Astrocyte (in vitro differentiated cells and primary cell): ENCODE measurements around the gene CORO2A. TPM values are rescaled to one million over a fixed set of nuclear protein-coding genes. Genes with fewer than 3 reads are reported as not detected.

Experiments used
- DNase-seq: peaks from one replicate; pipeline ENCODE4 v3.0.0-alpha.2; 2010; ENCODE audit warnings: low read depth
- FAIRE-seq: peaks from 2 replicates; lab custom pipeline; 2011; peaks lifted over from hg19 to GRCh38; lab: Jason Lieb, UNC
- H2AFZ ChIP-seq: 2 replicates; pipeline ENCODE4 v1.6.0; 2012; ENCODE audit warnings: low read depth, low read length, inconsistent platforms
- H3K27ac ChIP-seq: 2 replicates; pipeline ENCODE4 v1.5.1; 2011; ENCODE audit warnings: low read depth, low read length, inconsistent platforms
- H3K27me3 ChIP-seq: 2 replicates; pipeline ENCODE4 v1.6.0; 2011; ENCODE audit warnings: low read length, inconsistent platforms; ENCODE audit not compliant: insufficient read depth
- H3K36me3 ChIP-seq: 2 replicates; pipeline ENCODE4 v1.5.1; 2011; ENCODE audit warnings: low read length, inconsistent platforms; ENCODE audit not compliant: insufficient read depth
- H3K4me1 ChIP-seq: 2 replicates; pipeline ENCODE4 v1.5.1; 2011; ENCODE audit warnings: low read length, inconsistent platforms; ENCODE audit not compliant: insufficient read depth
- H3K4me2 ChIP-seq: 2 replicates; pipeline ENCODE4 v1.6.0; 2012; ENCODE audit warnings: low read length, inconsistent platforms
- H3K4me3 ChIP-seq: 2 replicates; pipeline ENCODE4 v1.5.1; 2011; ENCODE audit warnings: low read depth, mild to moderate bottlenecking, low read length, inconsistent platforms; ENCODE audit not compliant: insufficient read depth
- H3K79me2 ChIP-seq: 2 replicates; pipeline ENCODE4 v1.6.0; 2012; ENCODE audit warnings: mild to moderate bottlenecking, low read length, inconsistent platforms; ENCODE audit not compliant: insufficient read depth
- H3K9ac ChIP-seq: 2 replicates; pipeline ENCODE4 v1.6.0; 2012; ENCODE audit warnings: mild to moderate bottlenecking, low read length, inconsistent platforms
- H3K9me3 ChIP-seq: 2 replicates; pipeline ENCODE4 v1.5.1; 2012; ENCODE audit warnings: low read depth, mild to moderate bottlenecking, low read length, inconsistent platforms; ENCODE audit not compliant: insufficient read depth
- H4K20me1 ChIP-seq: 2 replicates; pipeline ENCODE4 v1.6.0; 2012; ENCODE audit warnings: low read length, inconsistent platforms; ENCODE audit not compliant: insufficient read depth
- H3K27ac Mint-ChIP-seq: one replicate; pipeline ENCODE4 v1.8.0; 2021; ENCODE audit warnings: mild to moderate bottlenecking, mixed read lengths; ENCODE audit not compliant: unreplicated experiment
- H3K27me3 Mint-ChIP-seq: one replicate; pipeline ENCODE4 v1.8.0; 2021; ENCODE audit warnings: low read depth, mixed read lengths; ENCODE audit not compliant: unreplicated experiment
- H3K36me3 Mint-ChIP-seq: one replicate; pipeline ENCODE4 v1.8.0; 2021; ENCODE audit warnings: low read depth, mixed read lengths; ENCODE audit not compliant: unreplicated experiment
- H3K4me1 Mint-ChIP-seq: one replicate; pipeline ENCODE4 v1.8.0; 2021; ENCODE audit warnings: low read depth, mixed read lengths; ENCODE audit not compliant: unreplicated experiment
- H3K4me3 Mint-ChIP-seq: one replicate; pipeline ENCODE4 v1.8.0; 2021; ENCODE audit warnings: mild to moderate bottlenecking, moderate library complexity, mixed read lengths; ENCODE audit not compliant: unreplicated experiment
- H3K9me3 Mint-ChIP-seq: one replicate; pipeline ENCODE4 v1.8.0; 2021; ENCODE audit warnings: mild to moderate bottlenecking, mixed read lengths; ENCODE audit not compliant: unreplicated experiment
- CTCF ChIP-seq: IDR thresholded peaks from 2 replicates; pipeline ENCODE4 v1.5.1; 2011; ENCODE audit warnings: low read depth, mild to moderate bottlenecking, inconsistent platforms, low read length, moderate library complexity; ENCODE audit not compliant: insufficient read depth
- EZH2 ChIP-seq: IDR thresholded peaks from 2 replicates; pipeline ENCODE4 v1.6.1; 2012; ENCODE audit warnings: mild to moderate bottlenecking, low read length, inconsistent platforms; ENCODE audit not compliant: insufficient read depth
- total RNA-seq: library from RNA; stranded (reverse); gene quantifications from 2 replicates; pipeline ENCODE4 v1.2.1, GENCODE V29; 2021

Gene CORO2A
- total RNA-seq, 1 donor from 2014 or later: 11.1 TPM

- peaks cover 28% of the 10 kb centered on the region for H3K36me3 ChIP-seq
- H3K9ac ChIP-seq: no peak overlapping the region
- TF ChIP-seq CTCF: no peak
- no peak for TF ChIP-seq EZH2
- H3K27me3 ChIP-seq: no peaks in the 10 kb centered on the region
- H3K9me3 ChIP-seq: no peaks in the 10 kb centered on the region
- no peak for FAIRE-seq
- no peak overlapping the region for H3K27ac Mint-ChIP-seq
- no peak for DNase-seq
- H3K4me3 Mint-ChIP-seq: no peak overlapping the region
- no peaks in the 10 kb centered on the region for H3K79me2 ChIP-seq
- H3K4me3 ChIP-seq: no peak overlapping the region
- no peak overlapping the region for H3K4me2 ChIP-seq
- peaks cover 7% of the 10 kb centered on the region for H3K4me1 Mint-ChIP-seq
- H3K4me1 ChIP-seq: peaks cover 14% of the 10 kb centered on the region
- H3K27me3 Mint-ChIP-seq: no peaks in the 10 kb centered on the region
- H3K9me3 Mint-ChIP-seq: peaks cover 2% of the 10 kb centered on the region
- peaks cover 23% of the 10 kb centered on the region for H3K36me3 Mint-ChIP-seq
- no peak overlapping the region for H2AFZ ChIP-seq
- no peak overlapping the region for H3K27ac ChIP-seq
- no peaks in the 10 kb centered on the region for H4K20me1 ChIP-seq
These were observed 38.4 kb upstream of the CORO2A start for GRCh38 chr9:98230789-98231188.

- no peaks in the 10 kb centered on the region for H3K27me3 ChIP-seq
- no peaks in the 10 kb centered on the region for H3K79me2 ChIP-seq
- peaks cover 7% of the 10 kb centered on the region for H3K4me1 Mint-ChIP-seq
- H3K4me3 Mint-ChIP-seq: no peak overlapping the region
- H3K27ac Mint-ChIP-seq: no peak overlapping the region
- H3K4me1 ChIP-seq: peaks cover 14% of the 10 kb centered on the region
- H3K9me3 ChIP-seq: no peaks in the 10 kb centered on the region
- DNase-seq (no peak), FAIRE-seq (no peak)
- H3K4me2 ChIP-seq: no peak overlapping the region
- no peak overlapping the region for H3K9ac ChIP-seq
- no peak overlapping the region for H2AFZ ChIP-seq
- H3K4me3 ChIP-seq: no peak overlapping the region
- no peak overlapping the region for H3K27ac ChIP-seq
- H3K27me3 Mint-ChIP-seq: no peaks in the 10 kb centered on the region
- no peak for TF ChIP-seq CTCF
- TF ChIP-seq EZH2: no peak
- no peaks in the 10 kb centered on the region for H4K20me1 ChIP-seq
- H3K9me3 Mint-ChIP-seq: peaks cover 2% of the 10 kb centered on the region
- H3K36me3 ChIP-seq: peaks cover 28% of the 10 kb centered on the region
- peaks cover 23% of the 10 kb centered on the region for H3K36me3 Mint-ChIP-seq
These were observed 37.9 kb upstream of the CORO2A start for GRCh38 chr9:98230304-98230703.

GRCh38 chr9:98229620-98230019, 37.2 kb upstream of the CORO2A start:
- TF ChIP-seq EZH2 (no peak), CTCF (no peak)
- H3K27me3 ChIP-seq: no peaks in the 10 kb centered on the region
- peaks cover 14% of the 10 kb centered on the region for H3K4me1 ChIP-seq
- peaks cover 7% of the 10 kb centered on the region for H3K4me1 Mint-ChIP-seq
- no peak overlapping the region for H3K4me2 ChIP-seq
- no peak overlapping the region for H2AFZ ChIP-seq
- H3K9me3 Mint-ChIP-seq: peaks cover 2% of the 10 kb centered on the region
- no peaks in the 10 kb centered on the region for H3K27me3 Mint-ChIP-seq
- H3K79me2 ChIP-seq: no peaks in the 10 kb centered on the region
- peaks cover 25% of the 10 kb centered on the region for H3K36me3 ChIP-seq
- no peak overlapping the region for H3K27ac Mint-ChIP-seq
- no peak for DNase-seq
- no peaks in the 10 kb centered on the region for H4K20me1 ChIP-seq
- no peaks in the 10 kb centered on the region for H3K9me3 ChIP-seq
- no peak overlapping the region for H3K9ac ChIP-seq
- no peak overlapping the region for H3K27ac ChIP-seq
- H3K4me3 ChIP-seq: no peak overlapping the region
- peaks cover 23% of the 10 kb centered on the region for H3K36me3 Mint-ChIP-seq
- no peak overlapping the region for H3K4me3 Mint-ChIP-seq
- FAIRE-seq: no peak
